B cell (primary cell): ENCODE data around the gene PALM2AKAP2.

Experiments used
- CTCF ChIP-seq: fragments of 200-600 bp; IDR thresholded peaks from one replicate; pipeline ENCODE4 v1.8.0; 2022; ENCODE audit warnings: antibody characterized with exemption, mild to moderate bottlenecking
- EZH2 ChIP-seq: IDR thresholded peaks from 2 replicates; pipeline ENCODE4 v1.6.1; 2012; ENCODE audit warnings: borderline replicate concordance, low read depth, mild to moderate bottlenecking, moderate library complexity, low read length; ENCODE audit not compliant: insufficient read depth, poor library complexity, severe bottlenecking

- TF ChIP-seq CTCF = no peak
- no peak for TF ChIP-seq EZH2
Measured at GRCh38 chr9:109759589-109759988, 20.4 kb upstream of the PALM2AKAP2 start.
